HG02973 (cell line): ENCODE measurements around the gene BORCS6.
A peak's percentile ranks its signal among the peaks of the same experiment; 100 is the strongest.
"Not testable (repeated sequence)": the region's sequence is repeated elsewhere in the genome, so short reads cannot be mapped to it uniquely, and the experiment has no call there.

ENCODE experiments used
- ATAC-seq: cut with Tn5 transposase; IDR thresholded peaks from one replicate; pipeline ENCODE4 v1.9.1; 2021; ENCODE audit warnings: moderate library complexity; ENCODE audit not compliant: unreplicated experiment

The BORCS6 gene

DNA sequence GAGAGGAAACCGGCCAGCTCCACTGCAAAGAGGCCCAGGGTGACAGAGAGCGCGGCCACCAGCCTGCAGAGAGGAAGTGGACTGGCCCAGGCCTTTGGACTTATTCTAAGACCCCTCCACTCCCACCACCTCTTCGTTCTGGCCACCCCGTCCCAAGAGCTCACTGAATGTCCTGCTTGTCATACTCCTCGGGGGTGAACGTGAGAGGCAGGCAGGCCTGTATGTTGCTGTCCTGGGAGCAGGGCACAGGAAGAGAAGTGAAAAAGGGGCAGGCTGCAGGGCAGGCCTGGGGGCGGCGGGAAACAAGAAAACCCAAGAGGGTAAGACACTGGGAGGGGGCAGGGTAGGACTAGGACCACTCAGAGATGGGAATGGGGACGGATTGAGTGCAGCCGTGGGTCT, 14.2 kb downstream of the BORCS6 start:
- ATAC-seq, result peak; percentile 4

DNA sequence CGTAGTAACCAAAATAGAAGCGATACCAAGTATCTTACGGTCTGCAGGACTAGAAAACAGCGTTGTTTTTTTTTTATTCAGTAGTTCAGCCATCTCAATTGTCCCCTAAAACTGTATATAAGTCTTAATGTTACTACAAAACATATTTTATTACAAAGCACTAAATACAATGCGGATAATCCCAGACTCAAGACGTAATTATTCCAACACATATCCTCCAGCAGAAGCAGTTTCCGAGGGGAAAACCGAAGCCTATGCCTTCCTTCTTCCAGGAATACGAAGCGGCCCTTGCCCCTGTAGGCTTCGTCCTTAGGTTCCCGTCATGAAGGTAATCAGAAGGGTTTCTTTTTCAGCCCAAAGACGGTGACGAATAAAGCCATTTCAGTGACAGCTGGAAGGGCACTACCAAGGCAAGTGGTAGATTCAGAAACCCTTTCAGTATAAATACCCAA, 16.1 kb downstream of the BORCS6 start:
- no peak for ATAC-seq

DNA sequence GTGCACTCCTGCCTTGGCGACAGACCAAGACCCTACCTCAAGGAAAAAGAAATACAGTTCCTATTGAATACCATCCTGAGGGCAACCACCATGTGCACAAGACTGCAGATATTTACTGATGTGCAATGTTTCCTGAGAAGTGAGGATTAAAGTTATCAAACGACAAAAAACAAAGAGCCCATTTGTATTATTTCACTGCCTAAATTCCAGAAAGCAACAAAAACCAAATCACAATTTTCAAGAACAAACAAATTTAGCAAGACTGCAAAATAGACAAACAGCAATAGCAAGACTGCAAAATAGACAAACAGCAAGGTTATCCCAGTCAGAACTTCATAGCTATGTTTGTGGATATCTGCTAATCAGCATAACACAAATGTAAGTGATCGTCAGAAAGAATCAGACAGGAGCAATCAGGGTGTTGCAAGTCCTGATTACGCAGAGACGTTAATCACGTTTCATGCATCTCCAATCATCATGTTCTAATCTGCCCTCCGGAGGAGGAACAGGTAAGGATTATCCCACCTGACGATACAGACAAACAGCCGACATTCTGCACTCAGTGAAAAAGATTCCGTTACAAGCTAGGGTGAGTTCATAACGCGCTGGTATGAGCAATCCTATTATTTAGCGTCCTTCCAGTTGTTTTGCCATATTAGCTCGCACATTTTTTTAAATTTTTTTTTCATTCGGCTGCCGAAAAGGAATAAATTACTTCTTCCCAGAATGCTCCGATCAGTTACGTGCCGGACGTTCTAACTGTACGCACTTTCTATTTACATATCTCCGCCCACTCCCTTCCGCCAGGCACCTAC, 16.7 kb downstream of the BORCS6 start:
- ATAC-seq, result peak; percentile 61

DNA sequence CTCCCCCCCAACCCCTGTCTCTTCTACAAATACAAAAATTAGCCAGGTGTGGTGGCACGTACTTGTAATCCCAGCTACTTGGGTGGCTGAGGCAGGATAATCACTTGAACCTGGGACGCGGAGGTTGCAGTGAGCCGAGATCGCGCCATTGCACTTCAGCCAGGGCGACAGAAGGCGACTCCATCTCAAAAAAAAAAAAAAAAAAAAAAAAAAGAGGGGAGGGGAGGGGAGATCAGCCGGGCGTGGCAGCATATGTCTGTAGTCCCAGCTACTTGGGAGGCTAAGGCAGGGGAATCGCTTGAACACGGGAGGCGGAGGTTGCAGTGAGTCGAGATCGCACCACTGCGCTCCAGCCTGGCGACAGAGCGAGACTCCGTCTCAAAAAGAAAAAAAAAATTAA, 19.8 kb downstream of the BORCS6 start:
- not testable (repeated sequence) for ATAC-seq

DNA sequence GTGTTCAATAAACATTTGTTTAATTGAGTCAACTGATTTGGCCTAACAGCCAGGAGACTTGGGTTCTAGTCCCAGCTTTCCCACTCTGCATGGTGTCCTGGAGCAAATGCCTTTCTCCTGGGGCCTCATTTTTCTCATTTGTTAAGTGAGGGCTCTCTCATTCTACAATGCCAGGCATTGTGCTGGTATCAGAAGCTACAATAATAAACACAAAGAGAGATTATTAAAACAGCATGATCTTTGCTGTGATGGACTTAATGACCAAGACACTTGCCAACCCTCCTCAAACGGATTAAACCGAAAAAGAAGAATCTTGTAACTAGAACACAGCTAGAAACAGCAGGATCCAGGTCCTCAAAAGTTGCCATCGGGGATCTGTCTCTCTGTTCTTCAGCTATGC, 22.5 kb downstream of the BORCS6 start:
- no peak for ATAC-seq

DNA sequence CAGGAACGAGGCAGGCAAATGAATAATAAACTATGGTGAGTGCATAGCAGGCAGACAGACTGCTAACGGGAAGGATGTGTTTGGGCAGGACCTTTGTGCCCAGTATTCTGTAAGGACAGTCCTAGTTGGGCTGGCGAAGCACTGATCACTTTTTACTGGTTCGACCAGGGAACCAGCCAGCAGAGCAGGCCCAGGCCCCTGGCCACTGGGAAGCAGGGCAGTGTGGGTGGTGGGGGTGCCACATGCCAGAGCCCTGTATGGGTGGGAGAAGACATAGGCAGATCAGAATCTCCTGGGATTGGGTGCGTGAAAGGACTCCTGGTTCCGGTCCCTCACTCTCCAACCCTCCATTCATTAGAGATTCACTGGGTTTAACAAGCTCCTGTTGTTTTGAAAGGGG, 23.2 kb downstream of the BORCS6 start:
- no peak for ATAC-seq

DNA sequence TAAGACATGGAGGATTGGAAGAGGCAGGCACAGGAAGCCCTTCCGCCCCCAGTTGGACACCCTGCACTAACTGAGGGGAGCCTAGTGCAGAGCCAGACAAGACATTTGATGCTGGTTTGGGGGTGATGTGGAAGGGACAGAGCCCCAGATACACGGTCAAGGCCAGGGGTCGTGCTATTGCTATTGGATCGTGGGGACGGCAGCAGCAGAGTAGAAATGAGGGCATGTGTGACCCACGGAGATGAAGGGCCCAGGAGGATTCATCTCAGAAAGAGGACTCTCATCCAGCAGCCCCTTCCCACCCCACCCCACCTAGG, 25.2 kb downstream of the BORCS6 start:
- no peak for ATAC-seq

DNA sequence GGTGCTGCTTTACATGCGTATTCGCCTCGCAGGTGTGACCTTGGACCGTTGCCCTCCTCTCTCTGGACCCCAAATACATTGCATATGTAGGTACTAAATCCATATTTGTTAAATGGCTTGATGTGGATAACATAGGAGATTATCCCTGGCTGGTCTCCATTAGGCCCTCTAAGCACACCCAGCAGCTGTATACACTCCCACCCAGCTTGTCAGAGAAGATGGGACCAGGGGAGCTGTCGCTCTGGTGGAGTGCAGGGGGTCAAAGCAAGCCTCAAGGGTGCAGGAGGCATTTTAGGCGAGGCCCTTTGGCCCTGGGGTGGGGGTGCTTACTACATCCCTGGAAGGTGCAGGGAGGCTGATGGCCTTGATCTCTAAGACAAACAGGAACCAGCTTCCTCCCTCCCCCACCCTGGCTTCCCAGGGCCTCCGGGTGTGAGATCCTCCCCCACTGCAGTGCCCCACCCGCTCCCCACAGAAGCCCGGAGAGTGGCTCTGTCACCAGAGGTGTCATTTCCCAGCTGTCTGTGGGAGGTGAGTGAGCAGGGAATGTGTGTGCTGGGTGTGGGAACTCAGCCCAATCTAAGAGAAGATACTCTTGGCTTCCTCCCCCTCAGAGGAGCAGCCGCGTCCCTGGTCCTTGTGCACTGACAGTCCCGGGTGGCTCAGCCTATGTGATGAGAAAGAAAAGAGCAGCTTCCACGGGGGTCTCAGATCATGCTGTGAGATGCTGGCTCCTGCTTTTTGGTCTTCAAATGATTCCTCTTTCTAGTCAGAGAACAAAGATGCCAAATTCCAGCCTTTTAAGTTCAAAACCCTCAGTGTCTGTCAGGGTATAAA, 25.8 kb downstream of the BORCS6 start:
- no peak for ATAC-seq

DNA sequence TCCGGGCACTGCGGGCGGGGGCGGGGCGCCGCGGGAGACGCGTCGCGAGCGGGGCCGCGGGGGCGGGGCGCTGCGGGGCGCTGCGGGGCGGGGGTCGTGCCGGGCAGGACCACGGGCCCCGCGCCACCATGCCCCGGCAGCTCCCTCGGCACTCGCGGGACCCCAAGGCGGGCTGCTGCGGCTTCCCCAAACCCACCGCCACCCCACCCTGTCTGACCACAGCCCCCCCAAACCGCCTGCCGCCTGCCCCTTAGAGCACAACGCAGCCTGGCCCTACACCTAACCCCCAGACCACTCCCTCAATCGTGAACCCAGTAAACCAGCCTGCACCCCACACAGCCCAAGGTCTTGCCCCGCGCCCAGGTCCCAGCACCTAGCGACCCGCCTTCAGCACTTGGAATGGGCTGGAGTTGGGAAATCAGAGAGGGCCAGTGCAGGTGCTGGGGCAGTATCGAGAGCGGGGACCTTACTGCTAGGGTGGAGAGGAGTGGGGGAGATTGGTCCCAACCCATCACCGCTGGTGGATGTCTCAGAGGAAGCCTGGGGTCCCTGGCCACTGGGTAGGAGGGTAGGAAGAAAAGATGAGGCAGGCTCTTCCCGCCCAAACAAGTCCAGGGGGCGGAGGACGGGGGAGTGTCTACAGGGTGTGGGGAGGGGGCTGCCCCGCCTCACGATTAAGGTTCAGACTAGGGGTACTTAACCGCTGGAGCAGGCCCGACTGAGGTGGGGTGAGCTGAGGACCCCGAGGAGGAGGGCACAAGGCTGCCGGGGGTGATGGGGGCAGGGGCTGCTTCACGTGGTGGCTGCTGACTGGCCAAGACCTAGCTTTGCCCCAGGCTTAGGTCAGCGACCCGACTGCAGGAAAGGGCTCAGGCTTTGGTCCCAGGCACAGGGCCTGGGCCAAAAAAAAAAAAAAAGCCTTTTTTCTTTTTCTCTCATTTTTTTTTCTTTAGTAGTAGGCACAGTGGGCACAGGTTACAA, 26.7 kb downstream of the BORCS6 start:
- ATAC-seq, result no peak

DNA sequence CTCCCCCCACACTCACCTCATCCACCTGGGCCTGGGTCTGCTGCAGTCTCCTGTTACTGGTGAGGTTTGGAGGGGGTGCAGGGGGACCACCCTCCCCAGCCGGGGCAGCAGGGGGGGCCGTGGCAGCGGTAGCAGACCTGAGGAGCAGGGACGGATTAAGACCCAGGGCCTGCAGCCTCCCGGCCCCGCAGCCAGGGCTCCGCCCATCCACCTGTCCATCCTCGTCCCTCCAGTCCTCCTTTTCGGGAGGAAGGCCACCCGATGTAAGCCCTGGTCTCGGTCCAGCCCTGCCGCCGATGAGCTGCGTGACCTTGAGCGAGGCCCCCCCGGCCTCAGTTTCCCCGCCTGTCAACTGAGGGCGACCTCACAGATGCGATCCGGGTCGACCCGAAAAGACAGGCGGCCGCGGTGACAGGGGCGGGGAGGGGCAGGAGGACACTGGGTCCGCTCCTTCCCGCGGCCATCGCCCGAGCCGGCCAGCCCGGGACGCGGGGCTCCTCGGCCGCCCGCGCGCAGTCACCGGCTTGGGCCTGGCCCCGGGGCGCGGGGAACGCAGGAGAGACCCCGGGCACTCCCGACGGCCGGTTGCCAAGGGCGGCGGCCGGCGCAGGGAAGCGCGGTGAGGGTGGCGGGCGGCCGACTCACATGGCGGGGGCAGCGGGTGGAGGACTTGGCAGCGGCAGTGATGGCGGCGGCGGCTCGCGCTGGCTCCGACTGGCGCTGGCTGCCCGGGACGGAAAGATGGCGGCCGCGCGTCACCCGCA, 27.6 kb downstream of the BORCS6 start, which contains the start of gene VAMP2:
Gene VAMP2, minus strand, starts transcription at position 716 of the 764 bp plus-strand sequence. Its CDS starts 69 bp downstream, at position 647.
- no peak for ATAC-seq

DNA sequence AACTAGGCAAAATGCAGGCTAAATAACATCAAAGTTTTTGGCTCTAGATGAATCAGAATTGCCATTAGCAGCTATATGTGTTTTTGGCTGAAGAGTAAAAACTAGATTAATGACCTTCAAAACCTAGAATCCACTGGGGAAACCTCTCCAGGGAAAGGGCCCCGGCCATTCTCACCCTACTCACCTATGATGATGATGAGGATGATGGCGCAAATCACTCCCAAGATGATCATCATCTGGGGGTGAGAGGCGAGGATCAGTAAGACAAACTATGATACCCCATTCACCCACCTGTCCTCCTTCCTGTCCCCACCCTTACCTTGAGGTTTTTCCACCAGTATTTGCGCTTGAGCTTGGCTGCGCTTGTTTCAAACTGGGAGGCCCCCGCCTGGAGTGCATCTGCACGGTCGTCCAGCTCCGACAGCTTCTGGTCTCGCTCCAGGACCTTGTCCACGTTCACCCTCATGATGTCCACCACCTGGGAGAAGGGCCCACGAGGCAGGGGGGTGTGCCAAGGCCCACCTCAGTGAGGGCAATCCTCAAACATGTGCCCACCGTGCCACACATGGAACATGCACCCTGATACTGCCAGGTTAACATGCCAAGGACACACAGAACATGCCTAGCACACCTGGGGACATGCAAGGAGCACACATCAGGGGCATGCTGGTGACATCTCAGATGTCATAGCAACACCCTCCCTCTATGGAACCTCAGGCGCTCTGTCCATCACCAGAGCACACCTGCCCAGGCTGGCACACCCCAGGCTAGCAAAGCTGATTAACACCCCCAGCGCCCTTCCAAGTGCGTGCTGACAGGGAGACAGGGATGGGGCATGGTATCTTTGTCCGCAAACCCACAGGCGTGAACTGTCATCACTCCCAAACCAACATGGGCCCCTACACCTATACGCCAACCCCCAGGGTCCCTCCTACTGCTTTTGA, 28.4 kb downstream of the BORCS6 start:
- ATAC-seq, result no peak

DNA sequence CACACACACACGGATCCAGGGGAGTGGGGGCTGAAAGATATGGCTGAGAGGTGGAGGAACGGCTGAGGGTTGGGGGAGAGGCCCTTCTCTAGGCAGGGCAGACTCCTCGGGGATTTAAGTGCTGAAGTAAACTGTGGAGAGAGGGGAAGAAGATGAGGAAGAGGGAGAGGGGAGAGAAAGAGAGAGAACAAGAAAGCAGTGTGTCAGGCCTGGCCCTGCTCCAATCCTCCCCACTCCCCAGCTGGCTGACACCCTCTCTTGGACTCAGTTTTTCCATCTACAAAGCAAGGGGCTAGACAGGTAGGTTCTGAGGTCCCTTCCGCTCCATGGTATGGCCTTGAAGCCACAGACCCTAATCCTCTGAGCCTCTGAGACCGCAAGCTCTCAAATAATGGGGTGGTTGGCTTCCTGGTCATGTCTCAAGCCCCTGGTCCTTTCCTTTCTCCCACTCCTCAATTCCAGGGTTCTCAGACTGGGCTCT, 29.2 kb downstream of the BORCS6 start:
- ATAC-seq, result no peak

DNA sequence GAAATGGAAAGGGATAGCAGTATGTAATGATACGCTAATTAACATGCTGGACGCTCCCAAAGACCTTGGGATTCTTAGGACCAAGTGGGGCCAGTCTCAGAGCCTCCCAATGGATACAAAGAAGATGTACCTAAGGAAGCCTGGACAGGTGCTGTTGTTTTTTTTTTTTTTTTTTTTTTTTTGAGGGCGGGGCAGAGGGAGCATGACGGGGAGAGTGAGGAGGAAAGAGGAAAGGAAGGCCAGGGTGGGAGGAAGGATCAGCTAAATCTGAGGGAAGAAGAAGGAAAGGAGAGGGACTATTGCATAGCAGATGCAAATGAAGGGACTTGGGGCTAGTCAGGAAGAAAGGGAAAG, 29.8 kb downstream of the BORCS6 start:
- no peak for ATAC-seq

DNA sequence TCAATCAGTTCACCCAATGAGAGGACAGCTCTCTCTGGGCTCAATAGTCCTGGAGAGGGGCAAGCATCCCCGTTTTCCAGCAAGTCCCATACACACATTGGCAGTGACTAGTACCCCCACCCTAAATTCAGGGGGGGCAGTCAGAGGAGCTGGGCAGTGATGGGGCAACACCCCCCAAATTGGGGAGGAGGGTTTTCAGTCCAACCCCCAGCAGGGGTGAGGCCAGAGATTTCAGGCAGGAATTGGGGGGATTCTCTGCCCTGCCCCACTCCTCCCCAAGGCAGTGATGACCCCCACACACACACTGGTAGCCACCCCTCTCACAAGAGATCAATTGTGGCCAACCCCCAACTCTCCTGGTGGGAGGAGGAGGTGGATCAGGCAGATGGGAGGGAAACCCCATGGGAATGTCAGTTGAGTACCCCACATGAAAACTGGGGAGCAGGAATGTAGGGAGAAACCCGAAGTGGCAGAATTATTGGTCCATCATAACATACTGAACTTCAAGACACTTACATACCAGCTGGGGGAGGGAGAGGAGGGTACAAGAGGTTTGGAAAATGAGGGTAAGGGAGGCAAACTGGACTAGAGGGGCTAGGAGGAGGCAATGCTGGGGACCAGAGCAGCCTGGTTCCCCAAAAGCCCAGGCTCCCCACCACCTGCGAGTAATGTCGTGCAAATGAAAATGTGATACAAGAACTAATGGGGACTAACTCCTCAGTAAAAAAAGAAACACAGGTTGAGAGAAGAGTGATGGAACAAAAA, 30.3 kb downstream of the BORCS6 start:
- ATAC-seq, result no peak

DNA sequence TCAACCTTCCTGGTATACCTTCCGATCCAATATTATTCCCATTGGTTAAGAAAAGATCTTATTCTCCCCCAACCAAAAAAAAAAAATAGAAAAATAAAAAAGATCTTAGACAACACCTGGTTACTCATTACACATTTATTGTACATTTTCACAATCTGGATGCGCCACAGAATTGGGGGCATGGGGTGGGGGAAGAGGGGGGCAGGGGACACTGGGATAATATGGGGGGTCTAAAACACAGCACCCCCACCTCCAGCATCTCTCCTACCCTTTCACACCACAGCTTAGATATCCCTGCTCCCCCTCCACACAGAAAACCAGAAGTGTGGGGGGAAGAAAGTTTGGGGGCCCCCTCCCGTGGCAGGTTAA, 31.0 kb downstream of the BORCS6 start:
- ATAC-seq, result no peak

DNA sequence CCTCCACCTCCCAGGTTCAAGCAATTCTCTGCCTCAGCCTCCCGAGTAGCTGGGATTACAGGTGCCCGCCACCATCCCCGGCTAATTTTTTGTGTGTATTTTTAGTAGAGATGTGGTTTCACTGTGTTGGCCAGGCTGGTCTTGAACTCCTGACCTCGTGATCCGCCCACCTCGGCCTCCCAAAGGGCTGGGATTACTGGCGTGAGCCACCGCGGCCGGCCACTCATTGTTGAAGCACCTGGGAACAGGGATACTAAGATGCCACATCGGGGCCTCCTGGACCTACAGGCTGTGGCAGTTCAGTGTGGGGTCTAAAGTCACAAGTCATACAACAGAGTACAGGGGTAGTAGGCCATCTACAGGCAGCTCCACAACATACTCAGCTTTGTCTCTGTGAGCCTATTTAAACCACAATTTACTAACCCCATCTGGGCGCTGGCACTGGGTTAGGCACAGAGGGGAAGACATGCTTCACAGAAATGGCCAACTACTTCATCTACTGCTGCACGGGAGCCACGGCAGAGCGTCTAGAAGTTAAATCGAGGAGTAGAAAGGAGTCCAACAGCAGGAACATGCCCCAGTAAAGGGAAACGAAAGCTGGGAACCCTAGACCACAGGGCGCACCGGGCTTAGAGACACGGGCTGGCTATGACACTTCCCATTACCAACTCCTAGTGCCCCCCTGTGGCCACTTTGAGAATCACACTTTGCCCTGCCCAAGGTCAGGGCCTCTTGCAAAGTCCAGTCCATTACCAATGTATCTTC, 31.5 kb downstream of the BORCS6 start:
- no peak for ATAC-seq

DNA sequence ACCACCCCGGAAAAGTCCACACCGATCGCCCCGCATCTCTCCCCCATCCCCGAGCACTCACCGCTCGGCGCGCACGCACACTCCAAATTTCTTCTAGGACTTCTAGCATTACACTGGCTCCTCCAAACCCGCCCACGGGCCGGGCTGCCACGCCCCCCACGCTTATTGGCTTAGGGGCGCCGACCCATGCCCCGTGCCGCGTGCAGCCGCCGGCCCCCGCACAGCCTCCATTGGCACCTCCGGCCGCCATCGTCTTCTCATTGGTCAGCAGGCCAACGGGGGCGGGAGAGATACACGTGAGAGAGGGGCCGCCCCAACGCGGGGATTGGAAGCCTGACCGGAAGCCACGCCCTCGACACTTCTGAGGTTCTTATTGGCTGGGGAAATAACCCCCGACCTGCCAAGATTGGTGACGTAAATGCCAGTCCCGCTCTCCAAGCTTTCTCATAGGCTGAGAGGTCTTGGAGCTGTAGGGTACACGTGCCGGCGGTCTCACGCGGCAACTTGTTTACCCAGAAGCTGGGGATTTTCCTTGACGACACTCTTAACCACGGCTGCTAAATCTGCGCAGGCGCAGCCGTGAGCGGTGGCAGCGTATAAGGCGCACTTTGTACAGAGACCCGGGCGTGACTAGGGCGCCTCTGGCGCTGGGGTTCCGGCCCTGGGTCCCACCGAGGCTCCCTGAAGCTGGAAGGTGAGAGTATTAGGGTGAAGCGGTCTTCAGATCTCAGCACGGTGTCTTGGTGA, 33.6 kb downstream of the BORCS6 start:
- ATAC-seq, result peak; percentile 63
